K562 (cell line): ENCODE measurements around the gene OR2V2. TPM values are rescaled to one million over a fixed set of nuclear protein-coding genes. Genes with fewer than 3 reads are reported as not detected.

Experiments used
- ESRRB ChIP-seq: fragments of 250-450 bp; sonication (Bioruptor Pico); IDR thresholded peaks from 2 replicates; pipeline ENCODE4 v1.5.0; 2020; ENCODE audit warnings: mild to moderate bottlenecking, moderate library complexity, borderline replicate concordance
- RNF2 ChIP-seq: sonication (generic); IDR thresholded peaks from 2 replicates; pipeline ENCODE4 v1.6.1; 2016
- SMARCA4 ChIP-seq: fragments of 450-650 bp; IDR thresholded peaks from 2 replicates; pipeline ENCODE4 v1.6.1; 2016
- polyA plus RNA-seq, 8 experiments: library from polyadenylated mRNA; depleted of rRNA in 4 of 8; stranded (reverse) in 5 of 8; unstranded in 3 of 8; fragments of >200 nt; fragmentation: Nextera tagmentation in 2 of 8; fragmentation: Illumina TruSeq in 1 of 8; extraction: Ambion mirVana in 2 of 8; extraction: Trizol in 1 of 8; gene quantifications; 2 replicates each; pipeline versions ENCODE4 v1.2.1 to v1.2.3, GENCODE V29; 2011 to 2014; ENCODE audit warnings: inconsistent platforms in 1 of 8, missing spikeins in 1 of 8
- total RNA-seq, 7 experiments: library from RNA; depleted of rRNA in 6 of 7; stranded (reverse); fragments of >200 nt in 6 of 7; fragmentation: Illumina TruSeq in 2 of 7; extraction: Trizol in 2 of 7; gene quantifications; 2 replicates each; pipeline versions ENCODE4 v1.2.1 to v1.2.3, GENCODE V29; 2011 to 2021; ENCODE audit warnings: low replicate concordance in 1 of 7
- TF ChIP-seq, protein P1 (sequence below): fragments of 200-600 bp; sonication (generic); IDR thresholded peaks from one replicate; pipeline ENCODE4 v1.6.1; 2012; ENCODE audit warnings: mild to moderate bottlenecking, low read depth, low read length, inconsistent platforms
- TF ChIP-seq, protein P2 (sequence below): fragments of 450-650 bp; IDR thresholded peaks from 2 replicates; pipeline ENCODE4 v1.6.1; 2016; ENCODE audit warnings: mild to moderate bottlenecking, moderate library complexity

Gene OR2V2
- total and polyA plus RNA-seq, 9 of the 15 experiments (the other 6 are each of a cell fraction or from before 2014, with no cell fraction given), result 0.01 TPM; not detected in 8

DNA sequence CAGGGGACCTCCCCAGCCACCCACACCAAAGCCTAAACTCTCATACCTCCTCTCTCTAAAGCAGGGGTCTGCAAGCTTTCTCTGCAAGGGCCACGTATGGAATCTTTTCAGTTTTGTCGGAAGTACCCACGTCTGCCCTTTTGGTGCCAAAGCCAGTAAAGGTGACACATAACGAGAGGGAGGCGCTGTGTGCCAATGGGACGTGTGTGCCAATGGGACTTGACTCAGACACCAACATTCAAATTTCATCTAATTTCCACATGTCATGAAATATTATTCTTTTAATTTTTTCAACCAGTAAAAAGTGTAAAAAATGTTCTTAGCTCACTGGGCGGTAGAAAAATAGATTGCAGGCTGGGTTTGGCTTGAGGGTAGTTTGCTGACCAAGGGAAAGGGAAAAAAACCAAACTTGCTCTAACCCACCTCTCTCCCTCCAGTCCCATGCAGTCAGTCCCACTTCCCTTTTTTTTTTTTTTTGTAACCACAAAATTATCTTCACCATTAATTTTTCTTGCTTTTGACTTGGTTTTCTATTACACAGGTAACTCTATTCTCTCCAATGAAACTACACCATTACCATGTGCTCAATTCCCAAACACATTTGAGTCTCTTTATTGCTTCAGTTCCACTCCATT is 41.9 kb upstream of the OR2V2 start (continued):
- TF ChIP-seq, protein P1, sequence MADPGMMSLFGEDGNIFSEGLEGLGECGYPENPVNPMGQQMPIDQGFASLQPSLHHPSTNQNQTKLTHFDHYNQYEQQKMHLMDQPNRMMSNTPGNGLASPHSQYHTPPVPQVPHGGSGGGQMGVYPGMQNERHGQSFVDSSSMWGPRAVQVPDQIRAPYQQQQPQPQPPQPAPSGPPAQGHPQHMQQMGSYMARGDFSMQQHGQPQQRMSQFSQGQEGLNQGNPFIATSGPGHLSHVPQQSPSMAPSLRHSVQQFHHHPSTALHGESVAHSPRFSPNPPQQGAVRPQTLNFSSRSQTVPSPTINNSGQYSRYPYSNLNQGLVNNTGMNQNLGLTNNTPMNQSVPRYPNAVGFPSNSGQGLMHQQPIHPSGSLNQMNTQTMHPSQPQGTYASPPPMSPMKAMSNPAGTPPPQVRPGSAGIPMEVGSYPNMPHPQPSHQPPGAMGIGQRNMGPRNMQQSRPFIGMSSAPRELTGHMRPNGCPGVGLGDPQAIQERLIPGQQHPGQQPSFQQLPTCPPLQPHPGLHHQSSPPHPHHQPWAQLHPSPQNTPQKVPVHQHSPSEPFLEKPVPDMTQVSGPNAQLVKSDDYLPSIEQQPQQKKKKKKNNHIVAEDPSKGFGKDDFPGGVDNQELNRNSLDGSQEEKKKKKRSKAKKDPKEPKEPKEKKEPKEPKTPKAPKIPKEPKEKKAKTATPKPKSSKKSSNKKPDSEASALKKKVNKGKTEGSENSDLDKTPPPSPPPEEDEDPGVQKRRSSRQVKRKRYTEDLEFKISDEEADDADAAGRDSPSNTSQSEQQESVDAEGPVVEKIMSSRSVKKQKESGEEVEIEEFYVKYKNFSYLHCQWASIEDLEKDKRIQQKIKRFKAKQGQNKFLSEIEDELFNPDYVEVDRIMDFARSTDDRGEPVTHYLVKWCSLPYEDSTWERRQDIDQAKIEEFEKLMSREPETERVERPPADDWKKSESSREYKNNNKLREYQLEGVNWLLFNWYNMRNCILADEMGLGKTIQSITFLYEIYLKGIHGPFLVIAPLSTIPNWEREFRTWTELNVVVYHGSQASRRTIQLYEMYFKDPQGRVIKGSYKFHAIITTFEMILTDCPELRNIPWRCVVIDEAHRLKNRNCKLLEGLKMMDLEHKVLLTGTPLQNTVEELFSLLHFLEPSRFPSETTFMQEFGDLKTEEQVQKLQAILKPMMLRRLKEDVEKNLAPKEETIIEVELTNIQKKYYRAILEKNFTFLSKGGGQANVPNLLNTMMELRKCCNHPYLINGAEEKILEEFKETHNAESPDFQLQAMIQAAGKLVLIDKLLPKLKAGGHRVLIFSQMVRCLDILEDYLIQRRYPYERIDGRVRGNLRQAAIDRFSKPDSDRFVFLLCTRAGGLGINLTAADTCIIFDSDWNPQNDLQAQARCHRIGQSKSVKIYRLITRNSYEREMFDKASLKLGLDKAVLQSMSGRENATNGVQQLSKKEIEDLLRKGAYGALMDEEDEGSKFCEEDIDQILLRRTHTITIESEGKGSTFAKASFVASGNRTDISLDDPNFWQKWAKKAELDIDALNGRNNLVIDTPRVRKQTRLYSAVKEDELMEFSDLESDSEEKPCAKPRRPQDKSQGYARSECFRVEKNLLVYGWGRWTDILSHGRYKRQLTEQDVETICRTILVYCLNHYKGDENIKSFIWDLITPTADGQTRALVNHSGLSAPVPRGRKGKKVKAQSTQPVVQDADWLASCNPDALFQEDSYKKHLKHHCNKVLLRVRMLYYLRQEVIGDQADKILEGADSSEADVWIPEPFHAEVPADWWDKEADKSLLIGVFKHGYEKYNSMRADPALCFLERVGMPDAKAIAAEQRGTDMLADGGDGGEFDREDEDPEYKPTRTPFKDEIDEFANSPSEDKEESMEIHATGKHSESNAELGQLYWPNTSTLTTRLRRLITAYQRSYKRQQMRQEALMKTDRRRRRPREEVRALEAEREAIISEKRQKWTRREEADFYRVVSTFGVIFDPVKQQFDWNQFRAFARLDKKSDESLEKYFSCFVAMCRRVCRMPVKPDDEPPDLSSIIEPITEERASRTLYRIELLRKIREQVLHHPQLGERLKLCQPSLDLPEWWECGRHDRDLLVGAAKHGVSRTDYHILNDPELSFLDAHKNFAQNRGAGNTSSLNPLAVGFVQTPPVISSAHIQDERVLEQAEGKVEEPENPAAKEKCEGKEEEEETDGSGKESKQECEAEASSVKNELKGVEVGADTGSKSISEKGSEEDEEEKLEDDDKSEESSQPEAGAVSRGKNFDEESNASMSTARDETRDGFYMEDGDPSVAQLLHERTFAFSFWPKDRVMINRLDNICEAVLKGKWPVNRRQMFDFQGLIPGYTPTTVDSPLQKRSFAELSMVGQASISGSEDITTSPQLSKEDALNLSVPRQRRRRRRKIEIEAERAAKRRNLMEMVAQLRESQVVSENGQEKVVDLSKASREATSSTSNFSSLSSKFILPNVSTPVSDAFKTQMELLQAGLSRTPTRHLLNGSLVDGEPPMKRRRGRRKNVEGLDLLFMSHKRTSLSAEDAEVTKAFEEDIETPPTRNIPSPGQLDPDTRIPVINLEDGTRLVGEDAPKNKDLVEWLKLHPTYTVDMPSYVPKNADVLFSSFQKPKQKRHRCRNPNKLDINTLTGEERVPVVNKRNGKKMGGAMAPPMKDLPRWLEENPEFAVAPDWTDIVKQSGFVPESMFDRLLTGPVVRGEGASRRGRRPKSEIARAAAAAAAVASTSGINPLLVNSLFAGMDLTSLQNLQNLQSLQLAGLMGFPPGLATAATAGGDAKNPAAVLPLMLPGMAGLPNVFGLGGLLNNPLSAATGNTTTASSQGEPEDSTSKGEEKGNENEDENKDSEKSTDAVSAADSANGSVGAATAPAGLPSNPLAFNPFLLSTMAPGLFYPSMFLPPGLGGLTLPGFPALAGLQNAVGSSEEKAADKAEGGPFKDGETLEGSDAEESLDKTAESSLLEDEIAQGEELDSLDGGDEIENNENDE, result no peak
- TF ChIP-seq ESRRB (no peak), SMARCA4 (peak; percentile 38; the same call in 1 of the 2 replicates), RNF2 (no peak)
- TF ChIP-seq, protein P2, sequence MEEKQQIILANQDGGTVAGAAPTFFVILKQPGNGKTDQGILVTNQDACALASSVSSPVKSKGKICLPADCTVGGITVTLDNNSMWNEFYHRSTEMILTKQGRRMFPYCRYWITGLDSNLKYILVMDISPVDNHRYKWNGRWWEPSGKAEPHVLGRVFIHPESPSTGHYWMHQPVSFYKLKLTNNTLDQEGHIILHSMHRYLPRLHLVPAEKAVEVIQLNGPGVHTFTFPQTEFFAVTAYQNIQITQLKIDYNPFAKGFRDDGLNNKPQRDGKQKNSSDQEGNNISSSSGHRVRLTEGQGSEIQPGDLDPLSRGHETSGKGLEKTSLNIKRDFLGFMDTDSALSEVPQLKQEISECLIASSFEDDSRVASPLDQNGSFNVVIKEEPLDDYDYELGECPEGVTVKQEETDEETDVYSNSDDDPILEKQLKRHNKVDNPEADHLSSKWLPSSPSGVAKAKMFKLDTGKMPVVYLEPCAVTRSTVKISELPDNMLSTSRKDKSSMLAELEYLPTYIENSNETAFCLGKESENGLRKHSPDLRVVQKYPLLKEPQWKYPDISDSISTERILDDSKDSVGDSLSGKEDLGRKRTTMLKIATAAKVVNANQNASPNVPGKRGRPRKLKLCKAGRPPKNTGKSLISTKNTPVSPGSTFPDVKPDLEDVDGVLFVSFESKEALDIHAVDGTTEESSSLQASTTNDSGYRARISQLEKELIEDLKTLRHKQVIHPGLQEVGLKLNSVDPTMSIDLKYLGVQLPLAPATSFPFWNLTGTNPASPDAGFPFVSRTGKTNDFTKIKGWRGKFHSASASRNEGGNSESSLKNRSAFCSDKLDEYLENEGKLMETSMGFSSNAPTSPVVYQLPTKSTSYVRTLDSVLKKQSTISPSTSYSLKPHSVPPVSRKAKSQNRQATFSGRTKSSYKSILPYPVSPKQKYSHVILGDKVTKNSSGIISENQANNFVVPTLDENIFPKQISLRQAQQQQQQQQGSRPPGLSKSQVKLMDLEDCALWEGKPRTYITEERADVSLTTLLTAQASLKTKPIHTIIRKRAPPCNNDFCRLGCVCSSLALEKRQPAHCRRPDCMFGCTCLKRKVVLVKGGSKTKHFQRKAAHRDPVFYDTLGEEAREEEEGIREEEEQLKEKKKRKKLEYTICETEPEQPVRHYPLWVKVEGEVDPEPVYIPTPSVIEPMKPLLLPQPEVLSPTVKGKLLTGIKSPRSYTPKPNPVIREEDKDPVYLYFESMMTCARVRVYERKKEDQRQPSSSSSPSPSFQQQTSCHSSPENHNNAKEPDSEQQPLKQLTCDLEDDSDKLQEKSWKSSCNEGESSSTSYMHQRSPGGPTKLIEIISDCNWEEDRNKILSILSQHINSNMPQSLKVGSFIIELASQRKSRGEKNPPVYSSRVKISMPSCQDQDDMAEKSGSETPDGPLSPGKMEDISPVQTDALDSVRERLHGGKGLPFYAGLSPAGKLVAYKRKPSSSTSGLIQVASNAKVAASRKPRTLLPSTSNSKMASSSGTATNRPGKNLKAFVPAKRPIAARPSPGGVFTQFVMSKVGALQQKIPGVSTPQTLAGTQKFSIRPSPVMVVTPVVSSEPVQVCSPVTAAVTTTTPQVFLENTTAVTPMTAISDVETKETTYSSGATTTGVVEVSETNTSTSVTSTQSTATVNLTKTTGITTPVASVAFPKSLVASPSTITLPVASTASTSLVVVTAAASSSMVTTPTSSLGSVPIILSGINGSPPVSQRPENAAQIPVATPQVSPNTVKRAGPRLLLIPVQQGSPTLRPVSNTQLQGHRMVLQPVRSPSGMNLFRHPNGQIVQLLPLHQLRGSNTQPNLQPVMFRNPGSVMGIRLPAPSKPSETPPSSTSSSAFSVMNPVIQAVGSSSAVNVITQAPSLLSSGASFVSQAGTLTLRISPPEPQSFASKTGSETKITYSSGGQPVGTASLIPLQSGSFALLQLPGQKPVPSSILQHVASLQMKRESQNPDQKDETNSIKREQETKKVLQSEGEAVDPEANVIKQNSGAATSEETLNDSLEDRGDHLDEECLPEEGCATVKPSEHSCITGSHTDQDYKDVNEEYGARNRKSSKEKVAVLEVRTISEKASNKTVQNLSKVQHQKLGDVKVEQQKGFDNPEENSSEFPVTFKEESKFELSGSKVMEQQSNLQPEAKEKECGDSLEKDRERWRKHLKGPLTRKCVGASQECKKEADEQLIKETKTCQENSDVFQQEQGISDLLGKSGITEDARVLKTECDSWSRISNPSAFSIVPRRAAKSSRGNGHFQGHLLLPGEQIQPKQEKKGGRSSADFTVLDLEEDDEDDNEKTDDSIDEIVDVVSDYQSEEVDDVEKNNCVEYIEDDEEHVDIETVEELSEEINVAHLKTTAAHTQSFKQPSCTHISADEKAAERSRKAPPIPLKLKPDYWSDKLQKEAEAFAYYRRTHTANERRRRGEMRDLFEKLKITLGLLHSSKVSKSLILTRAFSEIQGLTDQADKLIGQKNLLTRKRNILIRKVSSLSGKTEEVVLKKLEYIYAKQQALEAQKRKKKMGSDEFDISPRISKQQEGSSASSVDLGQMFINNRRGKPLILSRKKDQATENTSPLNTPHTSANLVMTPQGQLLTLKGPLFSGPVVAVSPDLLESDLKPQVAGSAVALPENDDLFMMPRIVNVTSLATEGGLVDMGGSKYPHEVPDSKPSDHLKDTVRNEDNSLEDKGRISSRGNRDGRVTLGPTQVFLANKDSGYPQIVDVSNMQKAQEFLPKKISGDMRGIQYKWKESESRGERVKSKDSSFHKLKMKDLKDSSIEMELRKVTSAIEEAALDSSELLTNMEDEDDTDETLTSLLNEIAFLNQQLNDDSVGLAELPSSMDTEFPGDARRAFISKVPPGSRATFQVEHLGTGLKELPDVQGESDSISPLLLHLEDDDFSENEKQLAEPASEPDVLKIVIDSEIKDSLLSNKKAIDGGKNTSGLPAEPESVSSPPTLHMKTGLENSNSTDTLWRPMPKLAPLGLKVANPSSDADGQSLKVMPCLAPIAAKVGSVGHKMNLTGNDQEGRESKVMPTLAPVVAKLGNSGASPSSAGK, result no peak
